HG02870 (cell line): ENCODE data around the gene SPG11.
"Not testable (repeated sequence)": the region's sequence is repeated elsewhere in the genome, so short reads cannot be mapped to it uniquely, and the experiment has no call there.

Experiments
- ATAC-seq: cut with Tn5 transposase; IDR thresholded peaks from one replicate; pipeline ENCODE4 v1.9.1; 2021; ENCODE audit warnings: mild to moderate bottlenecking, moderate library complexity; ENCODE audit not compliant: unreplicated experiment

The SPG11 gene

GRCh38 chr15:44569316-44569715 is 94.1 kb downstream of the SPG11 start:
- no peak for ATAC-seq

GRCh38 chr15:44568338-44568737 is 95.1 kb downstream of the SPG11 start:
- no peak for ATAC-seq

GRCh38 chr15:44566155-44566540 is 97.3 kb downstream of the SPG11 start:
- ATAC-seq, result no peak

- ATAC-seq, result no peak
Measured at GRCh38 chr15:44565387-44566154, 97.9 kb downstream of the SPG11 start.

- not testable (repeated sequence) for ATAC-seq
Measured at GRCh38 chr15:44560926-44561325, 102.5 kb downstream of the SPG11 start.

- ATAC-seq, result no peak
Measured at GRCh38 chr15:44554934-44555723, 108.3 kb downstream of the SPG11 start.

GRCh38 chr15:44550734-44551133 is 112.7 kb downstream of the SPG11 start:
- no peak for ATAC-seq

GRCh38 chr15:44550256-44550655 is 113.2 kb downstream of the SPG11 start:
- ATAC-seq, result no peak

- ATAC-seq, result not testable (repeated sequence)
Measured at GRCh38 chr15:44549152-44549551, 114.3 kb downstream of the SPG11 start.

GRCh38 chr15:44545913-44546802 is 117.3 kb downstream of the SPG11 start:
- ATAC-seq, result peak; percentile 60

- not testable (repeated sequence) for ATAC-seq
Measured at GRCh38 chr15:44544745-44545144, 118.7 kb downstream of the SPG11 start.

GRCh38 chr15:44542596-44542995 is 120.9 kb downstream of the SPG11 start:
- no peak for ATAC-seq

- ATAC-seq, result no peak
Measured at GRCh38 chr15:44541282-44541958, 122.0 kb downstream of the SPG11 start.

GRCh38 chr15:44537735-44538240 is 125.7 kb downstream of the SPG11 start:
- ATAC-seq, result no peak

- ATAC-seq, result peak; percentile 90
Measured at GRCh38 chr15:44536962-44537734, 126.3 kb downstream of the SPG11 start, which contains the start of gene EIF3J. EIF3J (plus strand) TSS chr15:44537147; CDS start chr15:44537195, 48 bp downstream.

- peak; percentile 55 for ATAC-seq
Measured at GRCh38 chr15:44536302-44536961, 127.0 kb downstream of the SPG11 start.

GRCh38 chr15:44535523-44536301 is 127.8 kb downstream of the SPG11 start:
- no peak for ATAC-seq

GRCh38 chr15:44535092-44535491 is 128.4 kb downstream of the SPG11 start:
- no peak for ATAC-seq
